ENCODE results near the gene KY. TPM values are rescaled to one million over a fixed set of nuclear protein-coding genes. Genes with fewer than 3 reads are reported as not detected.

The KY gene
- total RNA-seq, 1 experiment from 2014 or later = not detected

DNA sequence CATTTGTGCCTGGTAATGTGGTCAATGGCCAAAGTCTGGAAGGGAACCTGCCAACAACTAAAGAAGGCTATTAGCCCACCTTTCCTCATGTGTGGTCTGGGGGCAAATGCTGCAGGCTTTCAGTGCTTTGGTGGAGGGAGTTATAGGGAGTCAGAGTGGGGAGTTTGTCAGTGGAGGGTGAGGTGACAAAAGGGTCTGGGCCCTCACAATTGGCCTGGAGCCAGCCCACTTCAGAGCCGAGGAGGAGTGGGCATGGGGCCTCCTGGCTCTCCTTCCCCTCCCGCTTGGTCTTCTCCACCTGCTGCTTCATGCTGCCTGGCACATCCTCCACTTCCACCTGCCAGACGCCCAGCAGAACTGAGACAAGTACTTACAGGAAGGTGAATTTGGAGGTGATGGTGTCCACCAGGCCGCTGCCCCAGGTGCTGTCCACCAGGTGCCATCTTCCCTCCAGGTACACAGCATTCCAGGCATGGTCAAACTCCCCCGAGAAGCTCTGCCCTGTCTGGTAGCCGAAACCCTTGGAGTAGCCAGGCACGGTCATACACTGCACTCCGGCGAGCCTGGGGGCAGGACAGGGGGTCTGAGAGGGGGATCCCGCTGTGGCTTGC lies 40.9 kb downstream of the KY start:
- ATAC-seq = no peak
- CTCF ChIA-PET = no interaction called here
- Histone ChIP-seq H3K27ac (ENCODE audit: low read length) (no peak overlapping the region), H3K4me3 (ENCODE audit: low read depth in 2 of 2, low read length in 2 of 2) (no peak overlapping the region), H3K4me1 (ENCODE audit: control insufficient read depth, insufficient read depth, low read length) (no peaks in the 10 kb centered on the region), H3K36me3 (ENCODE audit: control insufficient read depth, insufficient read depth, low read length) (no peaks in the 10 kb centered on the region), H3K9me3 (ENCODE audit: control insufficient read depth, insufficient read depth, low read depth, low read length) (no peaks in the 10 kb centered on the region), H3K27me3 (ENCODE audit: control insufficient read depth, insufficient read depth, low read length) (peaks cover 3% of the 10 kb centered on the region)
- in situ Hi-C loops (cut with HindIII; ENCODE audit: low pct_unique_long_range_greater_than_20kb, low sequenced_read_pairs) = no loop called here
- intact Hi-C loops (cut with micrococcal nuclease; ENCODE audit: unreplicated experiment) = loop anchor here (10.0 kb wide), 1 partner anchor 895 kb away; no protein-coding TSS in a partner anchor
- no TSS peak for BruUV-seq (replicated peaks)
- POLR2A ChIA-PET = no interaction called here
- no peak for TF ChIP-seq SIN3A (IDR thresholded peaks at IDR 0.05; ENCODE audit: borderline replicate concordance, insufficient read depth, low read depth, low read length)
- TF ChIP-seq, protein P1, sequence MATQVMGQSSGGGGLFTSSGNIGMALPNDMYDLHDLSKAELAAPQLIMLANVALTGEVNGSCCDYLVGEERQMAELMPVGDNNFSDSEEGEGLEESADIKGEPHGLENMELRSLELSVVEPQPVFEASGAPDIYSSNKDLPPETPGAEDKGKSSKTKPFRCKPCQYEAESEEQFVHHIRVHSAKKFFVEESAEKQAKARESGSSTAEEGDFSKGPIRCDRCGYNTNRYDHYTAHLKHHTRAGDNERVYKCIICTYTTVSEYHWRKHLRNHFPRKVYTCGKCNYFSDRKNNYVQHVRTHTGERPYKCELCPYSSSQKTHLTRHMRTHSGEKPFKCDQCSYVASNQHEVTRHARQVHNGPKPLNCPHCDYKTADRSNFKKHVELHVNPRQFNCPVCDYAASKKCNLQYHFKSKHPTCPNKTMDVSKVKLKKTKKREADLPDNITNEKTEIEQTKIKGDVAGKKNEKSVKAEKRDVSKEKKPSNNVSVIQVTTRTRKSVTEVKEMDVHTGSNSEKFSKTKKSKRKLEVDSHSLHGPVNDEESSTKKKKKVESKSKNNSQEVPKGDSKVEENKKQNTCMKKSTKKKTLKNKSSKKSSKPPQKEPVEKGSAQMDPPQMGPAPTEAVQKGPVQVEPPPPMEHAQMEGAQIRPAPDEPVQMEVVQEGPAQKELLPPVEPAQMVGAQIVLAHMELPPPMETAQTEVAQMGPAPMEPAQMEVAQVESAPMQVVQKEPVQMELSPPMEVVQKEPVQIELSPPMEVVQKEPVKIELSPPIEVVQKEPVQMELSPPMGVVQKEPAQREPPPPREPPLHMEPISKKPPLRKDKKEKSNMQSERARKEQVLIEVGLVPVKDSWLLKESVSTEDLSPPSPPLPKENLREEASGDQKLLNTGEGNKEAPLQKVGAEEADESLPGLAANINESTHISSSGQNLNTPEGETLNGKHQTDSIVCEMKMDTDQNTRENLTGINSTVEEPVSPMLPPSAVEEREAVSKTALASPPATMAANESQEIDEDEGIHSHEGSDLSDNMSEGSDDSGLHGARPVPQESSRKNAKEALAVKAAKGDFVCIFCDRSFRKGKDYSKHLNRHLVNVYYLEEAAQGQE (IDR thresholded peaks at IDR 0.05; ENCODE audit: insufficient read depth in 1 of 2, low read depth in 2 of 2, low read length in 1 of 2) = no peak
- TF ChIP-seq TCF7L2 (IDR thresholded peaks at IDR 0.05; ENCODE audit: low read depth, low read length) = no peak
- TF ChIP-seq, protein P2, sequence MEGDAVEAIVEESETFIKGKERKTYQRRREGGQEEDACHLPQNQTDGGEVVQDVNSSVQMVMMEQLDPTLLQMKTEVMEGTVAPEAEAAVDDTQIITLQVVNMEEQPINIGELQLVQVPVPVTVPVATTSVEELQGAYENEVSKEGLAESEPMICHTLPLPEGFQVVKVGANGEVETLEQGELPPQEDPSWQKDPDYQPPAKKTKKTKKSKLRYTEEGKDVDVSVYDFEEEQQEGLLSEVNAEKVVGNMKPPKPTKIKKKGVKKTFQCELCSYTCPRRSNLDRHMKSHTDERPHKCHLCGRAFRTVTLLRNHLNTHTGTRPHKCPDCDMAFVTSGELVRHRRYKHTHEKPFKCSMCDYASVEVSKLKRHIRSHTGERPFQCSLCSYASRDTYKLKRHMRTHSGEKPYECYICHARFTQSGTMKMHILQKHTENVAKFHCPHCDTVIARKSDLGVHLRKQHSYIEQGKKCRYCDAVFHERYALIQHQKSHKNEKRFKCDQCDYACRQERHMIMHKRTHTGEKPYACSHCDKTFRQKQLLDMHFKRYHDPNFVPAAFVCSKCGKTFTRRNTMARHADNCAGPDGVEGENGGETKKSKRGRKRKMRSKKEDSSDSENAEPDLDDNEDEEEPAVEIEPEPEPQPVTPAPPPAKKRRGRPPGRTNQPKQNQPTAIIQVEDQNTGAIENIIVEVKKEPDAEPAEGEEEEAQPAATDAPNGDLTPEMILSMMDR (IDR thresholded peaks at IDR 0.05) = no peak
- no peak for TF ChIP-seq POLR2AphosphoS5 (IDR thresholded peaks at IDR 0.05; ENCODE audit: low read depth, low read length)
- DNase-seq (ENCODE audit: low read depth, low spot score) = no peak

DNA sequence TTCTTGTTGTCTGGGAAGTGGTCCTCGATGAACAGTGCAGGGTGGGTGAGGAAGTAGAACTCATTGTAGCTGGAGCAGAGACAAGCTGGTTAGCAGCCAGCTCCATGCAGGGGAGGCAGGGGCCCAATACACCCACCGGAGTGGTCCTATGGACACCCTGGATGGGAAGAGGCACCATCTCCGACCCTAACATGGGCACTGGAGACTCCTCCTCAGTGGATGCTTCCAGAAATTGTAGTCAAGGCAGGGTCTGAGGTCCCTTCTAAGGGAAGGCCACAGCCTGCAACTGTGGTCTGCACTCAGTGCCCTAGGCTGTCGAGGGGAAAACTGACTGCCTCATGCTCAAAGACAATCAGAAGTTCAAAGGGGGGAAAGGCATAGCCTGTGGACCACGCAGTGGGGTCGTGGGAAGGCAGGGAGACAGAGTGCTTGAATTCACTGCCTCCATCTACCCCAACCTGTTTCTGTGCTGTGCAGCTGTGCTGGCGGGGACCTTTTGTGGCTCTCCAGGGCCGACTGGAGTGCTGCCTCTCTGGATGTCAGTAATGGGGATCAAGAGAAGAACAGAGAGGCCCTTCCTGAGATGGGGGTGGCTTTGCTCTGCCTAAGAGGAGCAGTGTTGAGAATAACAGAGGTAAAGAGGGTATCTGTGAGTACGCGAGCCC lies 41.9 kb downstream of the KY start:
- no peaks in the 10 kb centered on the region for H3K36me3 ChIP-seq (ENCODE audit: control insufficient read depth, insufficient read depth, low read length)
- in situ Hi-C loops (cut with HindIII; ENCODE audit: low pct_unique_long_range_greater_than_20kb, low sequenced_read_pairs) (no loop called here), intact Hi-C loops (cut with micrococcal nuclease; ENCODE audit: unreplicated experiment) (loop anchor here (10.0 kb wide), 1 partner anchor 896 kb away; no protein-coding TSS in a partner anchor)
- no TSS peak for BruUV-seq (replicated peaks)
- H3K27ac ChIP-seq (ENCODE audit: low read length) = no peak overlapping the region
- no peak overlapping the region for H3K4me3 ChIP-seq (ENCODE audit: low read depth in 2 of 2, low read length in 2 of 2)
- ATAC-seq (no peak), DNase-seq (ENCODE audit: low read depth, low spot score) (no peak)
- POLR2A ChIA-PET = no interaction called here
- TF ChIP-seq, protein P1 (IDR thresholded peaks at IDR 0.05; ENCODE audit: insufficient read depth in 1 of 2, low read depth in 2 of 2, low read length in 1 of 2) = no peak
- no peak for TF ChIP-seq POLR2AphosphoS5 (IDR thresholded peaks at IDR 0.05; ENCODE audit: low read depth, low read length)
- no peak for TF ChIP-seq SIN3A (IDR thresholded peaks at IDR 0.05; ENCODE audit: borderline replicate concordance, insufficient read depth, low read depth, low read length)
- TF ChIP-seq TCF7L2 (IDR thresholded peaks at IDR 0.05; ENCODE audit: low read depth, low read length) = no peak
- TF ChIP-seq, protein P2 (IDR thresholded peaks at IDR 0.05) = no peak
- CTCF ChIA-PET = no interaction called here
- no peaks in the 10 kb centered on the region for H3K9me3 ChIP-seq (ENCODE audit: control insufficient read depth, insufficient read depth, low read depth, low read length)
- peaks cover 3% of the 10 kb centered on the region for H3K27me3 ChIP-seq (ENCODE audit: control insufficient read depth, insufficient read depth, low read length)
- H3K4me1 ChIP-seq (ENCODE audit: control insufficient read depth, insufficient read depth, low read length) = no peaks in the 10 kb centered on the region

All from Panc1 (cell line).